Cardiac fibroblast (primary cell): ENCODE measurements around the gene RFC4.
A peak's percentile ranks its signal among the peaks of the same experiment; 100 is the strongest.
"Not testable (repeated sequence)": the region's sequence is repeated elsewhere in the genome, so short reads cannot be mapped to it uniquely, and the experiment has no call there.

Experiments used
- DNase-seq, 2 donors: peaks; one replicate each; pipeline versions ENCODE4 v3.0.0 to v3.0.0-alpha.2; 2010; ENCODE audit warnings: low read depth in 2 of 2
- H3K4me3 ChIP-seq, 2 donors: replicated peaks in 1 of 2; 1 replicate in 1 of 2; 2 replicates in 1 of 2; pipeline ENCODE4 v1.5.1; 2011; ENCODE audit warnings: low read depth in 2 of 2, low read length in 2 of 2, mild to moderate bottlenecking in 2 of 2, moderate library complexity in 1 of 2
- CTCF ChIP-seq: IDR thresholded peaks from one replicate; pipeline ENCODE4 v1.5.1; 2011; ENCODE audit warnings: low read depth, mild to moderate bottlenecking, low read length, inconsistent platforms

RFC4 gene

GRCh38 chr3:186825294-186825821 is 19.1 kb upstream of the RFC4 start:
- TF ChIP-seq CTCF: no peak
- peak; percentile 59 to 69 for DNase-seq
- H3K4me3 ChIP-seq: no peak overlapping the region

GRCh38 chr3:186824430-186825139 is 18.3 kb upstream of the RFC4 start:
- no peak for DNase-seq
- no peak overlapping the region for H3K4me3 ChIP-seq
- TF ChIP-seq CTCF: no peak

- H3K4me3 ChIP-seq: no peak overlapping the region
- no peak for TF ChIP-seq CTCF
- DNase-seq: peak; percentile 32 to 57
Observed at GRCh38 chr3:186823386-186823785, 17.1 kb upstream of the RFC4 start.

DNA sequence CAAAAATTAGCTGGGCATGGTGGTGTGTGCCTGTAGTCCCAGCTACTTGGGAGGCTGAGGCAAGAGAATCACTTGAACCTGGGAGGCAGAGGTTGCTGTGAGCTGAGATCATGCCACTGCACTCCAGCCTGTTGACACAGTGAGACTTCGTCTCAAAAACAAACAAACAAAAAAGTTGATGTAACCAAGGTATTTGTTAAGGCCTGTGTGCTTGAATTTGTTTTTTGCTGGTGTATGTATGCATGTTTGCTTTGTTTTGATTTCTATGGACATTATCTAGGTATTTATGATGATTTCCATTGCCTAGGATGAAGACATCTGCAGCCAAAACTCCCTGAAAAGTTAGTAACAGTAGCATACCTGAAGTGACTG is 16.1 kb upstream of the RFC4 start:
- DNase-seq: peak; percentile 24 to 54
- H3K4me3 ChIP-seq: not testable (repeated sequence)

DNA sequence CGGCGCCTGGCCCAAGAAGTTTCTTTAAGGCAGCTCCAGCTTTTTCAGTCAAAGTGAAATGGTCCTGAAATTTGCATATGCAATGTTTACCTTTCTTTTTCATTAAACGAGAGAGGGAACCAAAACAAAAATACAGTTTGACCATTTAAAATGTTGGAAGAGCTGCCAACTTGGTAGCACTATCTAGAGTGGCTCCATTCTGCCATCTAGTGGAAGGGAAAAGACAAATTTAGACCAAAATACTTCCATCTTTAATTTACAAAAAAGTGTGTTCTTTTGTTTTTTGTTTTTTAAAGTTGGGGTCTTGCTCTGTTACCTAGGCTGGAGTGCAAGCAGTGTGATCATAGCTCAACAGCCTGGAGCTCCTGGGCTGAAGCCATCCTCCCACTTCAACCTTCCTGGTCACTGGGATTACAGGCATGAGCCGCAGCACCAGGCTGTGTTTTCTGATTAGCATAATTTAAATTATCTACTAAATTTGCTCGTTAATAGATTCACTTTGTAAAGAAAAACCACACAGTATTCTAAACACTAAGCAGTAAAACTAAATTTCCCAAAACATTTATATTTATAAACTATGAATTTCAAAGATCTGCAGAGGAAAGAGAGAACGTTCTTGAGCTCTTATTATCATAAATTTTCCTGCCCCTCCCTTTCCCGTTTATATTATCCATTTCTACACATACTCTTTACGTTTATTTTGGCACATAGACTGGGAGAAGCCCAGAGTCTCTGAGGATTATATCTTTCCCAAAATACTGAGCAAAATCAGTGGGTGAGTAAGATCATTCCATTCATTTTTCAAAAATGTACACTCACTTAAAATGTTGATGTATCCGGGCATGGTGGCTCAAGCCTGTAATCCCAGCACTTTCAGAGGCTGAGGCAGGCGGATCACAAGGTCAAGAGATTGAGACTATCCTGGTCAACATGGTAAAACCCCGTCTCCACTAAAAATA is 15.4 kb upstream of the RFC4 start:
- peak; percentile 79 to 88 for DNase-seq
- peak; percentile 68 for TF ChIP-seq CTCF
- peak overlapping the region in 1 of 2 donors; percentile 36 for H3K4me3 ChIP-seq

- TF ChIP-seq CTCF: no peak
- H3K4me3 ChIP-seq: no peak overlapping the region
- no peak for DNase-seq
Observed at GRCh38 chr3:186818956-186819355, 12.7 kb upstream of the RFC4 start.

DNA sequence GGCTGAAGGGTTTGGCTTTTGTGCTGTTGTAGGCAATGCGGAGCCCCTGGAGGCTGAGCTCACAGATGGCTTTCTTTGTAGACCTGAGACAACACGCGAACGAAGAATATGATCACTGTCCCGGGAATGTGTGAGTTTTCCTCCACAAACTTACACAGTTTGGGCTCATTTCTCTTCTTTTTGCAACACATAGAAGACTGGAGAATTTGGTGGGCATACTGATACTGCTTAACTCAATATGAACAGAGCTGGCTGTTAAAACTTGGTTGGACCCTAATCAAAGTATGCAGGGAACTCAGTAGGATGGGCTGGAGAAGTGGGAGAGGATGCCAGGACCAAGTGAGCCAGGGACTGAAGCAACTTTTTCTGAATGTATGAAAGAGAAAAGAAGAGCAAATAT is 12.2 kb upstream of the RFC4 start:
- DNase-seq: no peak
- no peak overlapping the region for H3K4me3 ChIP-seq
- TF ChIP-seq CTCF: no peak
